Measurements from ENCODE around the gene USP31. TPM values are rescaled to one million over a fixed set of nuclear protein-coding genes. Genes with fewer than 3 reads are reported as not detected.

USP31 gene
- total RNA-seq, 1 experiment from 2014 or later = 16.1 TPM

DNA sequence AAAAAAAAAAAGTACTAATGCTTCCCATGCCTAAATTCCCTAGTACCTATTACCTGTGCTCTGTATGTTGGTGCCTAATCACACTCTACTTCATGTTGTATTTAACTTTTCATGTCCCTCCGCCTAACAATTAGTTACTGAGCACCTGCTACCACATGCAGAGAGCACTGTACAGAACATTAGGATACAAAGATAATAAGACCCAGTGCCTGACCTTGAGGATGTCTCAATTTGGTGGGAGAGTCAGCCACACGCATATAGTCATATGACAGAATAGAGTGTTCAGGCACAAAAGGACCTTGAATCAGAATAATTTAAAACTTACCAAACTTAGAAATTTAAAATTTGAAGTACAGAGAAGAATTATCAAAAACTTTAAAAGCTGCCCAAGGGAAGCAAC, 42.1 kb downstream of the USP31 start:
- Histone ChIP-seq H3K23me2 (ENCODE audit: insufficient read length, low read depth, low read length, poor library complexity, severe bottlenecking) (no peaks in the 10 kb centered on the region), H3K79me2 (ENCODE audit: insufficient read depth, low read length) (no peaks in the 10 kb centered on the region; the same call in 1 of the 2 replicates), H2BK120ac (ENCODE audit: low read depth, low read length, poor library complexity, severe bottlenecking) (no peak overlapping the region), H4K5ac (ENCODE audit: insufficient read length, low read depth, low read length) (no peak overlapping the region), H3K4me2 (ENCODE audit: insufficient read depth, insufficient read length, low read length) (no peak overlapping the region), H3K56ac (ENCODE audit: insufficient read length, low read depth, low read length) (no peak overlapping the region), H3K18ac (ENCODE audit: insufficient read length, low read depth, low read length) (no peak overlapping the region), H2AK5ac (ENCODE audit: insufficient read length, low read length) (no peak overlapping the region), H4K20me1 (ENCODE audit: control insufficient read depth, insufficient read depth, insufficient read length) (no peaks in the 10 kb centered on the region), H2BK15ac (ENCODE audit: low read depth, low read length) (no peak overlapping the region), H4K8ac (replicated peaks; ENCODE audit: insufficient read length, low read depth, low read length) (no peak overlapping the region), H3K9me3 (ENCODE audit: control insufficient read depth, low read depth, low read length) (no peaks in the 10 kb centered on the region), H4K91ac (ENCODE audit: insufficient read length, low read depth, low read length) (no peak overlapping the region), H3K4ac (ENCODE audit: low read depth, low read length) (no peak overlapping the region), H3K27ac (ENCODE audit: insufficient read length, low read depth, low read length) (no peak overlapping the region), H3K23ac (ENCODE audit: insufficient read length, low read depth, low read length) (no peak overlapping the region), H2AFZ (ENCODE audit: low read length) (no peak overlapping the region), H3K79me1 (ENCODE audit: insufficient read depth, low read depth, low read length, poor library complexity, severe bottlenecking) (peaks cover 3% of the 10 kb centered on the region), H3K4me1 (ENCODE audit: insufficient read depth, low read length) (no peaks in the 10 kb centered on the region; the same call in 1 of the 2 replicates), H2BK5ac (ENCODE audit: insufficient read length, low read length) (no peak overlapping the region), H3K27me3 (ENCODE audit: insufficient read depth, low read length) (no peaks in the 10 kb centered on the region), H3K14ac (ENCODE audit: insufficient read depth, low read length) (no peak overlapping the region), H2BK12ac (ENCODE audit: insufficient read length, low read depth, low read length) (no peak overlapping the region), H3K9ac (ENCODE audit: extremely low read depth, insufficient read length, low read length) (no peak overlapping the region), H3T11ph (ENCODE audit: low read length) (no peak overlapping the region), H2BK20ac (ENCODE audit: low read depth, low read length, poor library complexity, severe bottlenecking) (no peak overlapping the region)
- Mint-ChIP-seq H3K36me3 (ENCODE audit: insufficient read depth in 1 of 3, low read depth in 3 of 3) (peaks cover 6 to 37% (median 17%) of the 10 kb centered on the region in 3 experiments; a peak in 6 of 7 replicates), H3K27ac (no peak overlapping the region; a peak in 1 of 7 replicates), H3K27me3 (ENCODE audit: low read depth) (no peaks in the 10 kb centered on the region; the same call in 1 of the 2 replicates), H3K9me3 (peaks cover 3% of the 10 kb centered on the region in 2 experiments; a peak in 3 of 5 replicates), H3K4me3 (no peak overlapping the region), H3K4me1 (peaks cover 14 to 16% of the 10 kb centered on the region in 2 experiments)
- TF ChIP-seq, protein P1, sequence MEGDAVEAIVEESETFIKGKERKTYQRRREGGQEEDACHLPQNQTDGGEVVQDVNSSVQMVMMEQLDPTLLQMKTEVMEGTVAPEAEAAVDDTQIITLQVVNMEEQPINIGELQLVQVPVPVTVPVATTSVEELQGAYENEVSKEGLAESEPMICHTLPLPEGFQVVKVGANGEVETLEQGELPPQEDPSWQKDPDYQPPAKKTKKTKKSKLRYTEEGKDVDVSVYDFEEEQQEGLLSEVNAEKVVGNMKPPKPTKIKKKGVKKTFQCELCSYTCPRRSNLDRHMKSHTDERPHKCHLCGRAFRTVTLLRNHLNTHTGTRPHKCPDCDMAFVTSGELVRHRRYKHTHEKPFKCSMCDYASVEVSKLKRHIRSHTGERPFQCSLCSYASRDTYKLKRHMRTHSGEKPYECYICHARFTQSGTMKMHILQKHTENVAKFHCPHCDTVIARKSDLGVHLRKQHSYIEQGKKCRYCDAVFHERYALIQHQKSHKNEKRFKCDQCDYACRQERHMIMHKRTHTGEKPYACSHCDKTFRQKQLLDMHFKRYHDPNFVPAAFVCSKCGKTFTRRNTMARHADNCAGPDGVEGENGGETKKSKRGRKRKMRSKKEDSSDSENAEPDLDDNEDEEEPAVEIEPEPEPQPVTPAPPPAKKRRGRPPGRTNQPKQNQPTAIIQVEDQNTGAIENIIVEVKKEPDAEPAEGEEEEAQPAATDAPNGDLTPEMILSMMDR (conservative IDR thresholded peaks at IDR 0.05) = no peak
- no peak for DNase-seq
- WGBS (ENCODE audit: extremely low coverage, insufficient read length, low lambda C conversion rate) = no CpG with 5 or more reads among the region's 2 CpGs

Measured in H9 (cell line).